ENCODE measurements around the gene ELP4. TPM values are rescaled to one million over a fixed set of nuclear protein-coding genes. Genes with fewer than 3 reads are reported as not detected.

The ELP4 gene
- polyA plus RNA-seq, 3 donors = 6.0 to 17.8 (median 16.4) TPM

- Histone ChIP-seq H3K4me1 (ENCODE audit: control insufficient read depth in 1 of 2, insufficient read depth in 2 of 2, low read length in 2 of 2) (no peaks in the 10 kb centered on the region), H3K27me3 (ENCODE audit: control insufficient read depth in 2 of 2, insufficient read depth in 2 of 2, low read length in 2 of 2) (peaks cover 90 to 99% of the 10 kb centered on the region in 2 donors), H4K20me1 (ENCODE audit: insufficient read depth, low read length) (no peaks in the 10 kb centered on the region), H3K27ac (ENCODE audit: low read depth in 1 of 2, low read length in 2 of 2) (no peak overlapping the region), H3K4me3 (replicated peaks in 1 of 3; ENCODE audit: low read depth in 2 of 3, low read length in 3 of 3) (no peak overlapping the region), H2AFZ (ENCODE audit: insufficient read depth, low read depth, low read length, poor library complexity, severe bottlenecking) (no peak overlapping the region), H3K36me3 (replicated peaks in 1 of 2; ENCODE audit: control insufficient read depth in 1 of 2, insufficient read depth in 2 of 2, low read length in 2 of 2) (no peaks in the 10 kb centered on the region), H3K79me2 (ENCODE audit: insufficient read depth, low read length) (no peaks in the 10 kb centered on the region), H3K4me2 (replicated peaks; ENCODE audit: extremely low read depth, low read length, poor library complexity, severe bottlenecking) (no peak overlapping the region), H3K9me3 (replicated peaks in 1 of 2; ENCODE audit: control insufficient read depth in 1 of 2, insufficient read depth in 1 of 2, low read length in 2 of 2) (peaks cover 5 to 65% of the 10 kb centered on the region in 2 donors), H3K9ac (ENCODE audit: insufficient read depth, low read length, poor library complexity, severe bottlenecking) (no peak overlapping the region)
- 4% methylated on average over 4 of the region's 18 CpGs for WGBS (ENCODE audit: insufficient coverage)
- Mint-ChIP-seq H3K4me1 (peaks cover 14% of the 10 kb centered on the region), H3K9me3 (peaks cover 0 to 30% (median 22%) of the 10 kb centered on the region in 7 donors), H3K27ac (no peak overlapping the region), H3K4me3 (peak overlapping the region in 1 of 2 donors; percentile 84), H3K27me3 (ENCODE audit: low read depth in 3 of 3) (peaks cover 94 to 98% (median 95%) of the 10 kb centered on the region in 3 donors), H3K36me3 (peaks cover 0 to 9% of the 10 kb centered on the region in 2 donors)
- intact Hi-C loops (cut with micrococcal nuclease) = no loop called here
- DNase-seq = no peak
- no peak for TF ChIP-seq CTCF (IDR thresholded peaks at IDR 0.05)
These were observed 314.8 kb downstream of the ELP4 start for GRCh38 chr11:31824332-31824878.

GRCh38 chr11:31824879-31825837, 315.6 kb downstream of the ELP4 start:
- H3K4me1 ChIP-seq (ENCODE audit: control insufficient read depth in 1 of 2, insufficient read depth in 2 of 2, low read length in 2 of 2) = no peaks in the 10 kb centered on the region
- no peaks in the 10 kb centered on the region for H4K20me1 ChIP-seq (ENCODE audit: insufficient read depth, low read length)
- no peaks in the 10 kb centered on the region for H3K79me2 ChIP-seq (ENCODE audit: insufficient read depth, low read length)
- Mint-ChIP-seq H3K27me3 (ENCODE audit: low read depth in 3 of 3) (peaks cover 94 to 98% (median 95%) of the 10 kb centered on the region in 3 donors), H3K9me3 (peaks cover 0 to 28% (median 20%) of the 10 kb centered on the region in 7 donors), H3K4me1 (peaks cover 14% of the 10 kb centered on the region), H3K36me3 (peaks cover 0 to 9% of the 10 kb centered on the region in 2 donors), H3K27ac (peak overlapping the region in 2 of 7 donors; percentile 27 to 63), H3K4me3 (peak overlapping the region in 1 of 2 donors; percentile 84)
- peaks cover 5 to 59% of the 10 kb centered on the region in 2 donors for H3K9me3 ChIP-seq (replicated peaks in 1 of 2; ENCODE audit: control insufficient read depth in 1 of 2, insufficient read depth in 1 of 2, low read length in 2 of 2)
- 8% methylated on average over 36 of the region's 52 CpGs for WGBS (ENCODE audit: insufficient coverage)
- peaks cover 90 to 99% of the 10 kb centered on the region in 2 donors for H3K27me3 ChIP-seq (ENCODE audit: control insufficient read depth in 2 of 2, insufficient read depth in 2 of 2, low read length in 2 of 2)
- H3K4me3 ChIP-seq (replicated peaks in 1 of 3; ENCODE audit: low read depth in 2 of 3, low read length in 3 of 3) = no peak overlapping the region
- no peak overlapping the region for H3K27ac ChIP-seq (ENCODE audit: low read depth in 1 of 2, low read length in 2 of 2)
- H3K4me2 ChIP-seq (replicated peaks; ENCODE audit: extremely low read depth, low read length, poor library complexity, severe bottlenecking) = no peak overlapping the region
- TF ChIP-seq CTCF (IDR thresholded peaks at IDR 0.05) = no peak
- H3K36me3 ChIP-seq (replicated peaks in 1 of 2; ENCODE audit: control insufficient read depth in 1 of 2, insufficient read depth in 2 of 2, low read length in 2 of 2) = no peaks in the 10 kb centered on the region
- H2AFZ ChIP-seq (ENCODE audit: insufficient read depth, low read depth, low read length, poor library complexity, severe bottlenecking) = no peak overlapping the region
- no peak for DNase-seq
- H3K9ac ChIP-seq (ENCODE audit: insufficient read depth, low read length, poor library complexity, severe bottlenecking) = no peak overlapping the region
- intact Hi-C loops (cut with micrococcal nuclease) = no loop called here

Measured in CD14-positive monocyte (primary cell).